ENCODE data around the gene RASGEF1B.

- TF ChIP-seq CTCF (IDR thresholded peaks at IDR 0.05), result no peak
- TF ChIP-seq POLR2A (IDR thresholded peaks at IDR 0.05), result no peak
Measured at GRCh38 chr4:81389720-81390119, 82.0 kb downstream of the RASGEF1B start.

Data from thyroid gland (tissue), 4 donors.